Large intestine (tissue), 3 donors: ENCODE results near the gene TMEM204. TPM values are rescaled to one million over a fixed set of nuclear protein-coding genes. Genes with fewer than 3 reads are reported as not detected.

ENCODE experiments used
- DNase-seq, 2 donors: peaks; one replicate each; pipeline versions ENCODE4 v3.0.0 to v3.0.0-alpha.2; 2013
- H3K27ac ChIP-seq: one replicate; pipeline ENCODE4 v1.5.1; 2013; ENCODE audit warnings: low read length
- H3K27me3 ChIP-seq: 2 replicates; pipeline ENCODE4 v1.6.1; 2013; ENCODE audit warnings: low read length; ENCODE audit not compliant: control insufficient read depth, insufficient read depth
- H3K36me3 ChIP-seq: 2 replicates; pipeline ENCODE4 v1.6.1; 2013; ENCODE audit warnings: low read length; ENCODE audit not compliant: control insufficient read depth, insufficient read depth
- H3K4me1 ChIP-seq: one replicate; pipeline ENCODE4 v1.6.1; 2013; ENCODE audit warnings: low read length; ENCODE audit not compliant: control insufficient read depth, insufficient read depth
- H3K4me3 ChIP-seq: one replicate; pipeline ENCODE4 v1.5.1; 2013; ENCODE audit warnings: low read length
- H3K9me3 ChIP-seq: one replicate; pipeline ENCODE4 v1.6.1; 2013; ENCODE audit warnings: mild to moderate bottlenecking, low read depth, low read length, moderate library complexity; ENCODE audit not compliant: control insufficient read depth
- WGBS: methylation state at CpG from one replicate; pipeline ENCODE4 v1.1.5; 2013; ENCODE audit warnings: low lambda C conversion rate; ENCODE audit not compliant: insufficient coverage; 5-methylcytosine and 5-hydroxymethylcytosine counted together
- polyA plus RNA-seq: library from polyadenylated mRNA; unstranded; fragments of 120-200 nt; gene quantifications from one replicate; pipeline ENCODE4 v1.2.1, GENCODE V29; 2013

The TMEM204 gene
- polyA plus RNA-seq, 1 donor: 9.4 TPM

- no peak overlapping the region for H3K4me3 ChIP-seq
- no CpG with 5 or more reads among the region's 37 CpGs for WGBS
- H3K27me3 ChIP-seq: no peaks in the 10 kb centered on the region
- peaks cover 63% of the 10 kb centered on the region for H3K36me3 ChIP-seq
- H3K4me1 ChIP-seq: no peaks in the 10 kb centered on the region
- no peak for DNase-seq
- no peaks in the 10 kb centered on the region for H3K9me3 ChIP-seq
- no peak overlapping the region for H3K27ac ChIP-seq
Measured at GRCh38 chr16:1506494-1507213, 26.8 kb upstream of the TMEM204 start.

DNA sequence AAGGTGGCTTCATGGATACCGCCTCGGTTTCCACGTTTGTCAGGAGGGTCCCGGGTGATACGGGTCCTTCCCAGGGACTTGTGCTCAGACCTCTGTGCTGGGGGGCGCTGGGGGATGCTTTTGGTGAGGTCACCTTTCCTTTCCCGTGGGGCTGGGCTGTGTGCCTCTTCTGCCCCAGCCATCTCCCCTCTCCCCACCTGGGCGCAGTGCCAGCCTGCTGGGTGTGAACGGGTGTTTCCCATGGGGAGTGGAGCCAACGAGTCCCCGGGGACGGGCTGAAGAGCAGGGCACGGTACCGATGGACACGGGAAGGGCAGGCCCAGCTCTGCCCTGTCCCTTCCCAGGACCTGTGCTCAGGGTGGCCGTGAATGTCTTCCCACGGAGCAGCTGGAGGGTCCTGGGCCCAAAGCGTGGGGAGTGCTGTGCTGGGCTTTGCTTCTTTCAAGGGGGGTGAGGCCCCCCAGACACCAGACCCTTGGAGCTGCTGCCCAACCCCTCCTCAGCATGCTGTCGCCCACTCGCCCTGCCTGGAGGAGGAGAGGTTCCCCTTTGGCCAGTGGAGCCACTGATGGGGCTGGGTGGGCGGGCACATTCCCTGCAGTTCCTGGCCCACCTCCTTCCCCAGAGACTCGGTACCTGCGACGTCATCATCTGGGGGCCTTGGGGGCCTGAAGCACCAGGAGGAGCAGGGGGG is 24.8 kb upstream of the TMEM204 start:
- no CpG with 5 or more reads among the region's 24 CpGs for WGBS
- Histone ChIP-seq H3K36me3 (peaks cover 44% of the 10 kb centered on the region), H3K4me1 (no peaks in the 10 kb centered on the region), H3K4me3 (no peak overlapping the region), H3K27me3 (no peaks in the 10 kb centered on the region), H3K27ac (no peak overlapping the region), H3K9me3 (peaks cover 7% of the 10 kb centered on the region)
- no peak for DNase-seq

- peaks cover 42% of the 10 kb centered on the region for H3K36me3 ChIP-seq
- no peak for DNase-seq
- no peaks in the 10 kb centered on the region for H3K4me1 ChIP-seq
- no peaks in the 10 kb centered on the region for H3K27me3 ChIP-seq
- H3K4me3 ChIP-seq: no peak overlapping the region
- WGBS: no CpG with 5 or more reads among the region's 44 CpGs
- H3K9me3 ChIP-seq: peaks cover 13% of the 10 kb centered on the region
- H3K27ac ChIP-seq: no peak overlapping the region
Measured at GRCh38 chr16:1509307-1510221, 23.9 kb upstream of the TMEM204 start.

DNA sequence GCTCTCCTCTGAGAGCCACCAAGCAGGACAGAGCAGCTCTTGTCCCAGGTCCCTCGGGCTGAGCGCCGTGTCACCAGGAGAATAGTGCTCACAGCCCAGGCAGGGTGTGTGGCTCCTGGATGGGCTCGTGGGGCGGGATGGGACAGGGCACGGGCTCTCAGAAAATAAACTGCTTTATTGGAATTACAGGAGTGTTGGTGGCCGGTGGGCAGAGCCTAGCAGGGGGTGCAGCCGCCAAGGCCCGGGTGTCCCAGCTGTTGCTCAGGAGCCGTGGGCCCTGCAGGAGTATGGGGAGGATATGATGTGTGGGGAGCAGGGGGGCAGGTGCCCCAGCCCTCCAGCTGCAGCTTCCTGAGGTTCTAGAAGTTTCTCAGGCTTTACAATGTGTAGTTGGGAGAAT is 23.2 kb upstream of the TMEM204 start:
- Histone ChIP-seq H3K4me3 (no peak overlapping the region), H3K9me3 (peaks cover 17% of the 10 kb centered on the region), H3K4me1 (no peaks in the 10 kb centered on the region), H3K27me3 (no peaks in the 10 kb centered on the region), H3K27ac (no peak overlapping the region), H3K36me3 (peaks cover 36% of the 10 kb centered on the region)
- WGBS: no CpG with 5 or more reads among the region's 10 CpGs
- no peak for DNase-seq

- H3K4me1 ChIP-seq: no peaks in the 10 kb centered on the region
- no peak for DNase-seq
- peaks cover 17% of the 10 kb centered on the region for H3K9me3 ChIP-seq
- H3K36me3 ChIP-seq: peaks cover 31% of the 10 kb centered on the region
- H3K4me3 ChIP-seq: no peak overlapping the region
- H3K27me3 ChIP-seq: no peaks in the 10 kb centered on the region
- WGBS: no CpG with 5 or more reads among the region's 26 CpGs
- H3K27ac ChIP-seq: no peak overlapping the region
Measured at GRCh38 chr16:1510941-1511351, 22.5 kb upstream of the TMEM204 start.

GRCh38 chr16:1511662-1512569 is 21.6 kb upstream of the TMEM204 start:
- 80% methylated on average over 1 of the region's 30 CpGs for WGBS
- Histone ChIP-seq H3K27me3 (no peaks in the 10 kb centered on the region), H3K27ac (no peak overlapping the region), H3K4me1 (no peaks in the 10 kb centered on the region), H3K4me3 (no peak overlapping the region), H3K9me3 (peaks cover 17% of the 10 kb centered on the region), H3K36me3 (peaks cover 22% of the 10 kb centered on the region)
- DNase-seq: no peak

DNA sequence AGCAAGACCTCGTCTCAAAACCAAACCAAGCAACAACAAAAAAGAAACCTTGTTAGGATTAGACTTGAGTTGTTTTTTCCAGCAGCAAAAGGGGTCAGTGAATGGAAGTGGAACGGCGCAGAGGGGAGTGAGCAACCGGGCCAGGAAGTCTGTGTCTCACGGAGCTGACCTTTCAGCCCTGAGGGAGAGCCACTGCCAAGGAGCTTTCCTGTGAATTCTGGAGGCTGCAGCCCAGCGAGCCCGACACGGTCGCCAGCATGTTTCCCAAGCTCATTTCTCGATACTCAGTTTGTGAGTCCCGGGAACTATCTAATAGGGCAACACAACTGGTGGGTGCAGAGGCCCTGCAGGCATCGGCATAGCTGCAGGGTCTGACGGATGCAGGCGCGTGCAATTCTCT is 20.7 kb upstream of the TMEM204 start:
- Histone ChIP-seq H3K4me3 (no peak overlapping the region), H3K27ac (no peak overlapping the region), H3K27me3 (no peaks in the 10 kb centered on the region), H3K36me3 (peaks cover 18% of the 10 kb centered on the region), H3K4me1 (no peaks in the 10 kb centered on the region), H3K9me3 (peaks cover 17% of the 10 kb centered on the region)
- WGBS: no CpG with 5 or more reads among the region's 15 CpGs
- DNase-seq: no peak

DNA sequence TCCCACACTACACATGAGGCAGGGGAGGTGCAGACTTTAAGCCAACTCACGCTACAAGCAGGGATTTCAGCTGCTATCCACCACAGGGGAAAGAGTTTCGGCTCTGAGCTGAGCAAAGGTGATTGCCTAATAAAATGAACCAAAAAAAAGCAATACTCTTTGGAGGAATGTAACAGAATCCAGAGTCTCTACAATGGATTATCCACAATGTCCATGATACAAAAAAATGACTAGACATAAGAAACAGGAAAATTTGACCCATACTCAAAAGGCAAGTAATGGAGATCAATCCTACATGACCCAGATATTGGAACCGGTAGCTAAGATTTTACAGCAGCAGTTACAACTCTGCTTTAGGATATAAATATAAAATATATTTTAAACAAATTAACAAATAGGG is 19.0 kb upstream of the TMEM204 start:
- H3K4me1 ChIP-seq: no peaks in the 10 kb centered on the region
- H3K9me3 ChIP-seq: peaks cover 17% of the 10 kb centered on the region
- peaks cover 22% of the 10 kb centered on the region for H3K36me3 ChIP-seq
- no peak for DNase-seq
- no peaks in the 10 kb centered on the region for H3K27me3 ChIP-seq
- H3K4me3 ChIP-seq: no peak overlapping the region
- WGBS: no CpG with 5 or more reads among the region's 3 CpGs
- H3K27ac ChIP-seq: no peak overlapping the region

- H3K27ac ChIP-seq: no peak overlapping the region
- WGBS: no CpG with 5 or more reads among the region's 16 CpGs
- H3K4me1 ChIP-seq: no peaks in the 10 kb centered on the region
- no peaks in the 10 kb centered on the region for H3K27me3 ChIP-seq
- no peak overlapping the region for H3K4me3 ChIP-seq
- H3K9me3 ChIP-seq: peaks cover 10% of the 10 kb centered on the region
- H3K36me3 ChIP-seq: peaks cover 27% of the 10 kb centered on the region
- no peak for DNase-seq
Measured at GRCh38 chr16:1518626-1519135, 14.8 kb upstream of the TMEM204 start.
